Measurements from ENCODE around the gene ACTR1B. TPM values are rescaled to one million over a fixed set of nuclear protein-coding genes. Genes with fewer than 3 reads are reported as not detected.
A peak's percentile ranks its signal among the peaks of the same experiment; 100 is the strongest.
"Not testable (repeated sequence)": the region's sequence is repeated elsewhere in the genome, so short reads cannot be mapped to it uniquely, and the experiment has no call there.

Gene ACTR1B
- total RNA-seq, 6 experiments from 2014 or later: 32.3 to 44.4 (median 35.1) TPM

GRCh38 chr2:97646977-97647376 is 16.9 kb downstream of the ACTR1B start:
- TF ChIP-seq CTCF (IDR thresholded peaks at IDR 0.05): no peak
- TF ChIP-seq POLR2A (IDR thresholded peaks at IDR 0.05): no peak
- peak overlapping the region; percentile 97 to 98 (median 97) for H3K4me3 ChIP-seq
- H3K4me1 ChIP-seq: peaks cover 0 to 7% (median 0%) of the 10 kb centered on the region in 4 donors
- WGBS (ENCODE audit: insufficient coverage, low coverage, low lambda C conversion rate, missing lambda C conversion rate): 85% methylated on average over 4 of the region's 4 CpGs
- intact Hi-C loops (cut with DNase I): no loop called here
- H3K27me3 ChIP-seq: no peaks in the 10 kb centered on the region
- H3K9me3 ChIP-seq: no peaks in the 10 kb centered on the region
- ATAC-seq: no peak
- H3K27ac ChIP-seq: no peak overlapping the region
- H3K36me3 ChIP-seq: peaks cover 0 to 22% (median 13%) of the 10 kb centered on the region in 4 donors
- no peak for DNase-seq

DNA sequence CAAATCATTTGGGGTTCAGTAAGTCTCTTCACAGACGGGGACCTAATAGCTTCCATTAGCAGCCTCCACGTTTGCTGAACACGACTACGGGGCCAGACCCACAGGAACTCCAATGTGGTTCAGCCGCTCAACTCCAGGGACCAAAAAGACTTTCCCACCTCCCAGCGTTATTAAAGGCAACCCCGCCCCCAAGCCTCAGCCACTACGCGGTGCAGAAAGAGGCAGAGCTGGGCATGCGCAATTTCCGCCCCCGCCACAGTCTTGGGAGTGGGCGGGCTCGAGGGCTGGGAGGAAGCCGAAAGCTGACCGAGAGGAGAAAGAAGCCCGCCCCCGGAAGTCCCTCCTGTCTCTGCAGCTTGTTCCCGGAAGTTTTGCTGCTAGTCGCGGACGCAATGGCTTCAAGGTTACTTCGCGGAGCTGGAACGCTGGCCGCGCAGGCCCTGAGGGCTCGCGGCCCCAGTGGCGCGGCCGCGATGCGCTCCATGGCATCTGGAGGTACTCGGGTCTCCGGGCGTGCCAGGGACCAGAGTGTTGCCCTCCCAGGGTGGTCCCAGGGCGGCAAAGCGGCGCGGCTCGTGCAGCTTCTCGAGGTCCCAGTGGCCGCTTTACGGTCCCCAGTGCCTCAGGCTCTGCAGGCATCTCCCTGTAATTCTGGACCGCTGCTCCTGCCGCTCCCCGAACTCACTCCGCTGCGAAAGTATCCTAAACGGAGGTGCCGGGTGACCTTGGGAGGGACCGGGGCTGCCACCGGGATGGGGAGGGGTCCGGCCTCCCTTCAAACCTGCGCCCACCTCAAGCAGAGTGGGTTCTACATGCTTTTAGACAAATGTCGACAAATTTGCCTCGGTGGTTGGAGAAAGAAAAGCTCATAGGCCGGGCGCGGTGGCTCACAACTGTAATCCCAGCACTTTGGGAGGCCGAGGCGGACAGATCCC is 17.9 kb downstream of the ACTR1B start, which contains the start of gene COX5B:
TSS of gene COX5B (plus strand) at position 368 of the 935 bp plus-strand sequence. CDS start at position 393, 25 bp downstream.
- peak; percentile 99 for ATAC-seq
- Histone ChIP-seq H3K27ac (peak within 1 kb of the TSS; percentile 81 to 92 (median 84)), H3K4me3 (peak within 1 kb of the TSS; percentile 97 to 98 (median 97)), H3K36me3 (peaks cover 0 to 22% (median 13%) of the 10 kb centered on the region in 4 donors), H3K9me3 (no peaks in the 10 kb centered on the region), H3K4me1 (peaks cover 0 to 7% (median 0%) of the 10 kb centered on the region in 4 donors), H3K27me3 (no peaks in the 10 kb centered on the region)
- DNase-seq: peak; percentile 99
- TF ChIP-seq POLR2A (IDR thresholded peaks at IDR 0.05) (peak; percentile 89), CTCF (IDR thresholded peaks at IDR 0.05) (peak in 1 of 4 donors; percentile 8)
- WGBS (ENCODE audit: insufficient coverage, low coverage, low lambda C conversion rate, missing lambda C conversion rate): 0% methylated on average over 12 of the region's 63 CpGs
- intact Hi-C loops (cut with DNase I): no loop called here

DNA sequence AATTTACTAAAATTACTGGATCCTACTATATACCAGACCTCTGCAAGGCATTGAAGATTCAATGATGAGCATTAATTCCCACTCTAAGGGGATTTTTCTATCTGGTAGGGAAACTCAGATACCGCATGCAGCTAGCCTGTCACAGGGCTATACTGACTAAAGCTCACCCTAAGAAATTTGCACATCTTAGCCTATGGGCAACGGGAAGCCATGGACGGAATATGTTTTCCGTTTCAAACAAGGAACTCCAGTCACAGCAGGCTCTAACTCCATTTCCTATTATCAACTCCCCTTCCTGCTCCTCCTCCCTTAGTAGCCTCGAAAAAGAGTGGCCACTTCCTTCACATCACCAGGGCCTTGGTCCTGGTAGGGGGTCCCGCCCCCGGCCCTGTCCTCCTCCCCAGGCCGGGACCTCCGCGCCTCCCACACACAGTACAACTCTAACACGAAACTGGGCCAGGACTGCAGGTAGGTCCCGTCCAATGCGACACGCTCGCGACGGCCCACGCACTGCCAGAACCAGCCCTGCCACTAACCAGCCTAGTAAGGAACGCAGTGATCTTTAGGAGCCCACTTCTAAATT is 18.6 kb downstream of the ACTR1B start:
- DNase-seq: peak in 1 of 3 donors; percentile 59
- TF ChIP-seq CTCF (IDR thresholded peaks at IDR 0.05) (no peak), POLR2A (IDR thresholded peaks at IDR 0.05) (no peak)
- peaks cover 0 to 22% (median 13%) of the 10 kb centered on the region in 4 donors for H3K36me3 ChIP-seq
- H3K27me3 ChIP-seq: no peaks in the 10 kb centered on the region
- intact Hi-C loops (cut with DNase I): no loop called here
- WGBS (ENCODE audit: insufficient coverage, low coverage, low lambda C conversion rate, missing lambda C conversion rate): 5% methylated on average over 18 of the region's 19 CpGs
- H3K9me3 ChIP-seq: no peaks in the 10 kb centered on the region
- peak; percentile 49 to 62 (median 54) for ATAC-seq
- H3K4me3 ChIP-seq: peak overlapping the region; percentile 97 to 98 (median 97)
- H3K4me1 ChIP-seq: peaks cover 0 to 7% (median 0%) of the 10 kb centered on the region in 4 donors
- H3K27ac ChIP-seq: peak overlapping the region; percentile 81 to 92 (median 84)

- DNase-seq: no peak
- Histone ChIP-seq H3K27ac (no peak overlapping the region), H3K27me3 (no peaks in the 10 kb centered on the region), H3K4me3 (no peak overlapping the region), H3K36me3 (peaks cover 0 to 21% (median 13%) of the 10 kb centered on the region in 4 donors), H3K9me3 (no peaks in the 10 kb centered on the region), H3K4me1 (peaks cover 0 to 7% (median 0%) of the 10 kb centered on the region in 4 donors)
- no peak for TF ChIP-seq POLR2A (IDR thresholded peaks at IDR 0.05)
- no peak for TF ChIP-seq CTCF (IDR thresholded peaks at IDR 0.05)
- intact Hi-C loops (cut with DNase I): no loop called here
- no peak for ATAC-seq
- WGBS (ENCODE audit: insufficient coverage, low coverage, low lambda C conversion rate, missing lambda C conversion rate): 98% methylated on average over 4 of the region's 4 CpGs
These were observed 19.7 kb downstream of the ACTR1B start for GRCh38 chr2:97644023-97644717.

GRCh38 chr2:97626049-97626430 is 37.8 kb downstream of the ACTR1B start:
- H3K27me3 ChIP-seq; ATAC-seq; intact Hi-C loops (cut with DNase I); H3K4me3 ChIP-seq; H3K36me3 ChIP-seq; H3K4me1 ChIP-seq; H3K9me3 ChIP-seq; DNase-seq; H3K27ac ChIP-seq: not testable (repeated sequence)
- no CpG with 5 or more reads among the region's 8 CpGs for WGBS (ENCODE audit: insufficient coverage, low coverage, low lambda C conversion rate, missing lambda C conversion rate)

- H3K36me3 ChIP-seq; H3K27me3 ChIP-seq; intact Hi-C loops (cut with DNase I); DNase-seq; ATAC-seq; H3K27ac ChIP-seq; H3K9me3 ChIP-seq; H3K4me1 ChIP-seq; H3K4me3 ChIP-seq: not testable (repeated sequence)
- no CpG with 5 or more reads among the region's 8 CpGs for WGBS (ENCODE audit: insufficient coverage, low coverage, low lambda C conversion rate, missing lambda C conversion rate)
These were observed 38.3 kb downstream of the ACTR1B start for GRCh38 chr2:97625354-97626048.

Data from right lobe of liver (tissue), 6 donors.